ENCODE results near the gene RGS18.

DNA sequence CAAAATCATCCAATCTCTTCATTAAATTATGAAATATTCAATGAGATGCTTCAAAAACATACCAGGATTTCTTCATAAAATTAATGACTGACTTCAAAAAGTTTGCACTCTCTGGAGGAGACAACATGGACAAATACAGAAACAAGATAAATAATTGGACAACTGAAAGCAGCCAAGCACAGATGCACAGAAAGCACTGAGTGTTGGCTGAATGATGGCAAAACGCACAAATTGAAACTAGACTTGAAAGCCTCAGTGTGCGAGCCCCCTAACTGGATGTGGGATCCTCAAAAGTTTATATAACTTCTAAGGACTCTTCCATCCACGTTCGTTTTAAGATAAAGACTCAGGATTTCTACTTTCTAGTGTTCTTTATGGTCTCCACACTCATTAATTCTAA lies 27.9 kb downstream of the RGS18 start:
- TF ChIP-seq, protein P1, sequence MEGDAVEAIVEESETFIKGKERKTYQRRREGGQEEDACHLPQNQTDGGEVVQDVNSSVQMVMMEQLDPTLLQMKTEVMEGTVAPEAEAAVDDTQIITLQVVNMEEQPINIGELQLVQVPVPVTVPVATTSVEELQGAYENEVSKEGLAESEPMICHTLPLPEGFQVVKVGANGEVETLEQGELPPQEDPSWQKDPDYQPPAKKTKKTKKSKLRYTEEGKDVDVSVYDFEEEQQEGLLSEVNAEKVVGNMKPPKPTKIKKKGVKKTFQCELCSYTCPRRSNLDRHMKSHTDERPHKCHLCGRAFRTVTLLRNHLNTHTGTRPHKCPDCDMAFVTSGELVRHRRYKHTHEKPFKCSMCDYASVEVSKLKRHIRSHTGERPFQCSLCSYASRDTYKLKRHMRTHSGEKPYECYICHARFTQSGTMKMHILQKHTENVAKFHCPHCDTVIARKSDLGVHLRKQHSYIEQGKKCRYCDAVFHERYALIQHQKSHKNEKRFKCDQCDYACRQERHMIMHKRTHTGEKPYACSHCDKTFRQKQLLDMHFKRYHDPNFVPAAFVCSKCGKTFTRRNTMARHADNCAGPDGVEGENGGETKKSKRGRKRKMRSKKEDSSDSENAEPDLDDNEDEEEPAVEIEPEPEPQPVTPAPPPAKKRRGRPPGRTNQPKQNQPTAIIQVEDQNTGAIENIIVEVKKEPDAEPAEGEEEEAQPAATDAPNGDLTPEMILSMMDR (IDR thresholded peaks at IDR 0.05), result no peak
- TF ChIP-seq POLR2A (IDR thresholded peaks at IDR 0.05), result no peak
